ENCODE data around the gene TRMT44. TPM values are rescaled to one million over a fixed set of nuclear protein-coding genes. Genes with fewer than 3 reads are reported as not detected.

TRMT44 gene
- total and polyA plus RNA-seq, 2 of the 13 experiments (the other 11 are each of a cell fraction or from before 2014, with no cell fraction given), result 5.8 to 8.6 TPM

DNA sequence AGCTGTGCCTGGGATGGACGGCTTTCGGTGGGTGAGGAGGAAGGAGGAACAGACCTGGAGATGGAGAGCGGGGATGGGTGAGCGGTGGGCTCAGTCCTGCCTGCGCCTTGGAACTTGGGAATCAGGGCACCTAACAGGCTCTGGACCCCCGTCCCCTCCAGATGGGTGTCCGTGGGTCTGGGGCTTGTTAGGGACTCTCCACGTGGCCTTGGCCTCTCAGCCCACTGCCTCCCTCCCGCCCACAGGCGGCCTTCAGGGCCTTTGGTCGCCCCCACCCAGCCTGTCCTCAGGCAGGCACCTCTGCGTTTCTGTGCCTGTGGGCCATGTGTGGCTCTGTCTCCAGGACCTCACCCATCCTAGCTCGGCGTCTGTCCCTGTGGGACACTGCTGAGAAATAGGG lies 29.0 kb downstream of the TRMT44 start (continued):
- TF ChIP-seq, protein P1, sequence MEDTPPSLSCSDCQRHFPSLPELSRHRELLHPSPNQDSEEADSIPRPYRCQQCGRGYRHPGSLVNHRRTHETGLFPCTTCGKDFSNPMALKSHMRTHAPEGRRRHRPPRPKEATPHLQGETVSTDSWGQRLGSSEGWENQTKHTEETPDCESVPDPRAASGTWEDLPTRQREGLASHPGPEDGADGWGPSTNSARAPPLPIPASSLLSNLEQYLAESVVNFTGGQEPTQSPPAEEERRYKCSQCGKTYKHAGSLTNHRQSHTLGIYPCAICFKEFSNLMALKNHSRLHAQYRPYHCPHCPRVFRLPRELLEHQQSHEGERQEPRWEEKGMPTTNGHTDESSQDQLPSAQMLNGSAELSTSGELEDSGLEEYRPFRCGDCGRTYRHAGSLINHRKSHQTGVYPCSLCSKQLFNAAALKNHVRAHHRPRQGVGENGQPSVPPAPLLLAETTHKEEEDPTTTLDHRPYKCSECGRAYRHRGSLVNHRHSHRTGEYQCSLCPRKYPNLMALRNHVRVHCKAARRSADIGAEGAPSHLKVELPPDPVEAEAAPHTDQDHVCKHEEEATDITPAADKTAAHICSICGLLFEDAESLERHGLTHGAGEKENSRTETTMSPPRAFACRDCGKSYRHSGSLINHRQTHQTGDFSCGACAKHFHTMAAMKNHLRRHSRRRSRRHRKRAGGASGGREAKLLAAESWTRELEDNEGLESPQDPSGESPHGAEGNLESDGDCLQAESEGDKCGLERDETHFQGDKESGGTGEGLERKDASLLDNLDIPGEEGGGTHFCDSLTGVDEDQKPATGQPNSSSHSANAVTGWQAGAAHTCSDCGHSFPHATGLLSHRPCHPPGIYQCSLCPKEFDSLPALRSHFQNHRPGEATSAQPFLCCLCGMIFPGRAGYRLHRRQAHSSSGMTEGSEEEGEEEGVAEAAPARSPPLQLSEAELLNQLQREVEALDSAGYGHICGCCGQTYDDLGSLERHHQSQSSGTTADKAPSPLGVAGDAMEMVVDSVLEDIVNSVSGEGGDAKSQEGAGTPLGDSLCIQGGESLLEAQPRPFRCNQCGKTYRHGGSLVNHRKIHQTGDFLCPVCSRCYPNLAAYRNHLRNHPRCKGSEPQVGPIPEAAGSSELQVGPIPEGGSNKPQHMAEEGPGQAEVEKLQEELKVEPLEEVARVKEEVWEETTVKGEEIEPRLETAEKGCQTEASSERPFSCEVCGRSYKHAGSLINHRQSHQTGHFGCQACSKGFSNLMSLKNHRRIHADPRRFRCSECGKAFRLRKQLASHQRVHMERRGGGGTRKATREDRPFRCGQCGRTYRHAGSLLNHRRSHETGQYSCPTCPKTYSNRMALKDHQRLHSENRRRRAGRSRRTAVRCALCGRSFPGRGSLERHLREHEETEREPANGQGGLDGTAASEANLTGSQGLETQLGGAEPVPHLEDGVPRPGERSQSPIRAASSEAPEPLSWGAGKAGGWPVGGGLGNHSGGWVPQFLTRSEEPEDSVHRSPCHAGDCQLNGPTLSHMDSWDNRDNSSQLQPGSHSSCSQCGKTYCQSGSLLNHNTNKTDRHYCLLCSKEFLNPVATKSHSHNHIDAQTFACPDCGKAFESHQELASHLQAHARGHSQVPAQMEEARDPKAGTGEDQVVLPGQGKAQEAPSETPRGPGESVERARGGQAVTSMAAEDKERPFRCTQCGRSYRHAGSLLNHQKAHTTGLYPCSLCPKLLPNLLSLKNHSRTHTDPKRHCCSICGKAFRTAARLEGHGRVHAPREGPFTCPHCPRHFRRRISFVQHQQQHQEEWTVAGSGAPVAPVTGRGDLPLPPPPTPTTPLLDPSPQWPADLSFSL (CRISPR knock-in tag; IDR thresholded peaks at IDR 0.05), result no peak
- TF ChIP-seq, protein P2, sequence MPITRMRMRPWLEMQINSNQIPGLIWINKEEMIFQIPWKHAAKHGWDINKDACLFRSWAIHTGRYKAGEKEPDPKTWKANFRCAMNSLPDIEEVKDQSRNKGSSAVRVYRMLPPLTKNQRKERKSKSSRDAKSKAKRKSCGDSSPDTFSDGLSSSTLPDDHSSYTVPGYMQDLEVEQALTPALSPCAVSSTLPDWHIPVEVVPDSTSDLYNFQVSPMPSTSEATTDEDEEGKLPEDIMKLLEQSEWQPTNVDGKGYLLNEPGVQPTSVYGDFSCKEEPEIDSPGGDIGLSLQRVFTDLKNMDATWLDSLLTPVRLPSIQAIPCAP (CRISPR knock-in tag; IDR thresholded peaks at IDR 0.05; ENCODE audit: low read depth), result no peak
- no peak for TF ChIP-seq ZNF367 (CRISPR knock-in tag; IDR thresholded peaks at IDR 0.05; ENCODE audit: borderline replicate concordance)

DNA sequence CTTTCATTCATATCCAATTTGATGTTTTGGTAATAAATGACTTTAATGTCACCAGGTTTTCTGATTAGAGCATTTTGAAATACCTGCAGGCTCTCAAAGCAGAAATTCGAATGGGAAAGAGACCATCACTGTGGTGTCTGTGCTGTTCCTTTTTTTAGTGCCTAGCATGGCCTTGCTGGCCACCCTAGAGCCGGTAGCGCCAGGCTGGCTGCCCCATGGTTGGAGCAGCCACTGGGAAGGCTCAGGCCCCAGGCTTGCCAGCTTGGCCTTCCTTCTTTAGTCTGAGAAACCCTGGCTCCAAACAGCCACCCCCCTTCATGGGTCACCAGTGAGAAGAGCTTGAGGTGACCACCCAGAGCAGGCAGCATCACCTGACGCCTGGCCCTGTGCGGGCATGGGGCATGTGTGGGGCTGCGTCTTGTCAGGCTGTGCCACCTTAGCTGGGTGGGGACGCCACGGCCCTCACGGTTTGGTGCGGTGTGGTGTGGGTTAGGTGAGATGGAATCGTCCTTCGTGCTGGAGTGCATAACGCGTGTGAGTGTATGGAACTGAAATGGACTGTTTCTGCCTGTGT lies 30.0 kb downstream of the TRMT44 start:
- CTCF ChIA-PET (ENCODE audit: low intra/inter-chr PET ratio, low total read pairs), result no interaction called here
- 96% methylated on average over 12 of the region's 14 CpGs for WGBS (ENCODE audit: low lambda C conversion rate)
- DNase-seq (ENCODE audit: low spot score), result no peak
- no peaks in the 10 kb centered on the region for H3K27me3 ChIP-seq (ENCODE audit: control insufficient read depth in 1 of 2, insufficient read depth in 2 of 2, low read length in 2 of 2)
- no peak for FAIRE-seq
- in situ Hi-C loops (cut with HindIII; ENCODE audit: extremely low pct_ligation_motif_present, low pct_unique_long_range_greater_than_20kb) (loop anchor here (5.0 to 10.0 kb wide), 2 partner anchors 74 to 122 kb away; partner anchors contain the start of gene CPZ), intact Hi-C loops (cut with micrococcal nuclease; ENCODE audit: unreplicated experiment) (no loop called here)
- H3K79me2 ChIP-seq (ENCODE audit: insufficient read depth, low read length), result no peaks in the 10 kb centered on the region
- no peaks in the 10 kb centered on the region for H4K20me1 ChIP-seq (ENCODE audit: insufficient read depth, low read length)
- no peak overlapping the region for H3K9ac ChIP-seq (ENCODE audit: insufficient read depth, low read depth, low read length)
- no peaks in the 10 kb centered on the region for H3K4me1 ChIP-seq (ENCODE audit: insufficient read depth, low read length)
- no peak overlapping the region for H3K4me2 ChIP-seq (ENCODE audit: low read depth, low read length)
- ATAC-seq, result no peak
- H2AFZ ChIP-seq (ENCODE audit: low read length), result no peak overlapping the region
- no peak overlapping the region for H3K4me3 ChIP-seq (replicated peaks in 1 of 3; ENCODE audit: insufficient read depth in 1 of 3, low read depth in 2 of 3, low read length in 3 of 3)
- peaks cover 11 to 31% of the 10 kb centered on the region in 2 experiments for H3K36me3 ChIP-seq (replicated peaks in 1 of 2; ENCODE audit: control insufficient read depth in 1 of 2, insufficient read depth in 2 of 2, low read length in 2 of 2)
- H3K27ac ChIP-seq (ENCODE audit: extremely low read length, insufficient read depth, low read length), result no peak overlapping the region
- POLR2A ChIA-PET, result no interaction called here
- BruUV-seq (replicated peaks), result no TSS peak
- no peaks in the 10 kb centered on the region for H3K9me3 ChIP-seq (ENCODE audit: low read length)
- TF ChIP-seq, protein P3, sequence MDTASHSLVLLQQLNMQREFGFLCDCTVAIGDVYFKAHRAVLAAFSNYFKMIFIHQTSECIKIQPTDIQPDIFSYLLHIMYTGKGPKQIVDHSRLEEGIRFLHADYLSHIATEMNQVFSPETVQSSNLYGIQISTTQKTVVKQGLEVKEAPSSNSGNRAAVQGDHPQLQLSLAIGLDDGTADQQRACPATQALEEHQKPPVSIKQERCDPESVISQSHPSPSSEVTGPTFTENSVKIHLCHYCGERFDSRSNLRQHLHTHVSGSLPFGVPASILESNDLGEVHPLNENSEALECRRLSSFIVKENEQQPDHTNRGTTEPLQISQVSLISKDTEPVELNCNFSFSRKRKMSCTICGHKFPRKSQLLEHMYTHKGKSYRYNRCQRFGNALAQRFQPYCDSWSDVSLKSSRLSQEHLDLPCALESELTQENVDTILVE (CRISPR knock-in tag; IDR thresholded peaks at IDR 0.05), result no peak
- TF ChIP-seq ZNF839 (CRISPR knock-in tag; IDR thresholded peaks at IDR 0.05; ENCODE audit: borderline replicate concordance), result no peak
- TF ChIP-seq ZNF709 (CRISPR knock-in tag; IDR thresholded peaks at IDR 0.05), result no peak
- TF ChIP-seq NR2F6 (IDR thresholded peaks at IDR 0.05), result no peak
- no peak for TF ChIP-seq NR2F6 (CRISPR knock-in tag; IDR thresholded peaks at IDR 0.05)
- TF ChIP-seq ARNT2 (CRISPR knock-in tag; IDR thresholded peaks at IDR 0.05; ENCODE audit: low read depth), result no peak
- TF ChIP-seq CEBPG (CRISPR knock-in tag; IDR thresholded peaks at IDR 0.05), result no peak
- TF ChIP-seq ZNF552 (CRISPR knock-in tag; IDR thresholded peaks at IDR 0.05; ENCODE audit: borderline replicate concordance), result no peak
- TF ChIP-seq ZNF354B (CRISPR knock-in tag; IDR thresholded peaks at IDR 0.05), result no peak
- TF ChIP-seq, protein P4, sequence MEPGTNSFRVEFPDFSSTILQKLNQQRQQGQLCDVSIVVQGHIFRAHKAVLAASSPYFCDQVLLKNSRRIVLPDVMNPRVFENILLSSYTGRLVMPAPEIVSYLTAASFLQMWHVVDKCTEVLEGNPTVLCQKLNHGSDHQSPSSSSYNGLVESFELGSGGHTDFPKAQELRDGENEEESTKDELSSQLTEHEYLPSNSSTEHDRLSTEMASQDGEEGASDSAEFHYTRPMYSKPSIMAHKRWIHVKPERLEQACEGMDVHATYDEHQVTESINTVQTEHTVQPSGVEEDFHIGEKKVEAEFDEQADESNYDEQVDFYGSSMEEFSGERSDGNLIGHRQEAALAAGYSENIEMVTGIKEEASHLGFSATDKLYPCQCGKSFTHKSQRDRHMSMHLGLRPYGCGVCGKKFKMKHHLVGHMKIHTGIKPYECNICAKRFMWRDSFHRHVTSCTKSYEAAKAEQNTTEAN (CRISPR knock-in tag; conservative IDR thresholded peaks at IDR 0.05), result no peak
